HG03520 (cell line): ENCODE data around the gene ITPRIP.
A peak's percentile ranks its signal among the peaks of the same experiment; 100 is the strongest.

ENCODE experiments used
- ATAC-seq: cut with Tn5 transposase; IDR thresholded peaks from one replicate; pipeline ENCODE4 v1.9.1; 2021; ENCODE audit warnings: mild to moderate bottlenecking, moderate library complexity; ENCODE audit not compliant: unreplicated experiment

ITPRIP gene

GRCh38 chr10:104288355-104288754 is 49.9 kb downstream of the ITPRIP start:
- ATAC-seq = no peak

DNA sequence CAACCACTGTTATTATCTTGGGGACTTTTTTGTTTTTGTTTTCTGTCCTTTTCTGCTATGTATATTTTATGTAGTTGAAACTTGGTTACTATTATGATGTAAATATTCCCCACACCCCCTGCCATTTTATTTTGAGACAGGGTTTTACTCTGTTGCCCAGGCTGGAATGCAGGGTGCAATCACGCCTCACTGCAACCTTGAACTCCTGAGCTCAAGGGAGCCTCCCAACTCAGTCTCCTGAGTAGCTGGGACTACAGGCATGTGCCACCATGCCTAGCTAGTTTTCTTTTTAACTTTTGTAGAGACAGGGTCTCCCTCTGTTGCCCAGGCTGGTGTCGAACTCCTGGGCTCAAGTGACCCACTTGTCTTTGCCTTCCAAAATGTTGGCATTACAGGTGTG is 51.3 kb downstream of the ITPRIP start:
- ATAC-seq = no peak

DNA sequence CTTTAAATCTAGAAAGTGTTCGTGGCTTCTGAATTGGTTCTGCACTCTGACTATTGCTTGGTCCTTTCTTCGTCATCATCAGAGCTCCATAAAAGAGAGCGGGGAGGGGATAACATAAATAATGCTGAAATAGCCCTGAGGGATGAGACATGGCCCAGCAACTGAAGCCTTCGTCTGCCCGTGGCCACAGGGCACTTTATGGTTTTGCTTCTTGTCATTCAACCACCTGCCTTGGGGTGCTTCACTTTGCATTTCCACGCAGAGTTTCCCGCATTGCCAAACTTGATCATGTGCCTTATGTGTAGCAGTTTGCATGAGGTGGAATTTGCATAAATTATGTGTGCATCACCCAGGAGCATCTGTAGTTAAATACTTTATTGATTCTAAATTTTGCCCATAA is 53.4 kb downstream of the ITPRIP start:
- no peak for ATAC-seq

- no peak for ATAC-seq
Observed at GRCh38 chr10:104281694-104282093, 56.6 kb downstream of the ITPRIP start.

DNA sequence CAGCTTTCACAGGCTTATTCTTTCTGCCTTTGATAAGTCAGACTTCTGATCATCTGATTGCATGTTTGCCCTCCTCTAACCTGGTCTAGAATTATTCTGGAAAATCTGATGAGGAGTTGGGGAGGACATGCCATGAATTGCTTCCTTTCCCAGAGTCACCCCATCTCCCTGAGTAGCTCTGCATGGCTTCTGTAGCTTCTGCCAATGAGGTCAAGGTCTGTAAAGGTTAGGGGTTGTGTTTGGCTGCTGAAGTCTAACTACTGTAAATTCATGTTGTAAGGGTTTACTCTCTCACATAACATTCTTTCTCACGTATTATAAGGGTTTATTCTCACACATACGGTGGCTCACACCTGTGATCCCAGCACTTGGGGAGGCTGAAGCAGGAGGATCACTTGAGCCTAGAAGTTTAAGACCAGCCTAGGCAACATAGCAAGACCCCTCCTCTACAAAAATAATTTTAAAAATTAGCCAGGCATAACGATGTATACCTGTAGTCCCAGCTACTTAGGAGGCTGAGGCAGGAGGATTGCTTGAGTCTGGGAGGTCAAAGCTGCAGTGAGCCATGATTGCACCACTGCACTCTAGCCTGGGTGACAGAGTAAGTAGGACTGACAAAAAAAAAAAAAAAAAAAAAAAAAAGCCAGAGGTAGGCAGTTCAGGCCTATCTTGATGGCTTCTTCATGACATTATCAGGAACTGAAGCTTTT is 58.6 kb downstream of the ITPRIP start:
- ATAC-seq = no peak

GRCh38 chr10:104277785-104278184 is 60.5 kb downstream of the ITPRIP start:
- no peak for ATAC-seq

GRCh38 chr10:104276192-104276591 is 62.1 kb downstream of the ITPRIP start:
- ATAC-seq = no peak

- no peak for ATAC-seq
Observed at GRCh38 chr10:104274762-104275721, 63.2 kb downstream of the ITPRIP start.

DNA sequence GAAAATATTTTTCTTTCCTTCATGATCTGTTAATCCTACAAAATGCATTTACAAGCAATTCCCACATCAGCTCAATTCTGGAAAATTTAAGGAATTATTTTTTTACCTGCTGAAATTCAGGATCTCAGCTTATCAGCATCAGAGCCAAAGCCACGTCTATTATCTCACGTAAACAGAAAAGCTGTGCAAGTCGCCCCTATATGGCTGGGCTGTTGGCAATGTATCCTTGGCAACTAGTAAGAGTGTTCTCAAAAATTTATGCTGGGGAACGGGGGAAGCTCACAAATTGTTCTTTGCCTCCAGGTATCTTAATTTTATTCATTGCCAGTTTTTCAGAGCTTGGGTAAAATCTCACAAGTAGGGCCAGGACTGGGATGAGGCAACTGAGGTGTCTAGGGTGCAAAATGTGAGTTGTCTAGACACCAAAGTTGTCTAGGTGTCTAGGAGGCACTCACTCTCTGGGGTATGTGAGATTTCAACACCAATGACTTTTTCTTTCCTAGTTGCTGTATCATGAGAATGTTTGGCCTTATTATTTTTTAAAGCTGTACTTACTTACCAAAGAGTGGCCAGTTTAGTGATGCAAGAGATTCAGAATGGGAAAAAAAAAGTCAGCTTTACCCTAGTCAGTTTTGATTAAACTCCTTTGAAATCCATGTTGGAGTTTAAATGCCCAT is 64.2 kb downstream of the ITPRIP start:
- ATAC-seq = no peak

DNA sequence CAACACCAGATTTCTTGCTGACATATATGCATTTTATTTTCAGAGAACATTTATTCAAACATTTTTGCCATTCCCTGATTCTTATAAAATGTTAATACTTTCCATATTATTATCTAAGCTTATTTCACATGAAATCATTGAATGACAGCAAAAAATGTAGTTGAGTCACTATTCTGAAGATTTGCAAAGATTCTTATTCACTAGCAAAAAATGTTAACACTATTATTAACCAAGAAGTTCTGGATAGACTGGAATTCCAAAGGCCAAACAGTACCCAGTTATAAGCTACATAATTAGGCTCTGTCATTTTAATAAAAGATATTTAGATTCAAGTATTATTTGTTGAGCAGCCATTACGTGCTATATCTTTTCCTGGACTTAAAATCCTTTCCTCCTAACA is 65.0 kb downstream of the ITPRIP start:
- ATAC-seq = no peak

- ATAC-seq = peak; percentile 99
Observed at GRCh38 chr10:104268713-104269645, 69.3 kb downstream of the ITPRIP start, which contains the start of gene GSTO2. TSS of gene GSTO2 (plus strand) at chr10:104269184. CDS start at chr10:104274916, 5,732 bp downstream.

GRCh38 chr10:104268405-104268712 is 69.9 kb downstream of the ITPRIP start:
- no peak for ATAC-seq

- ATAC-seq = no peak
Observed at GRCh38 chr10:104267721-104268404, 70.4 kb downstream of the ITPRIP start.

DNA sequence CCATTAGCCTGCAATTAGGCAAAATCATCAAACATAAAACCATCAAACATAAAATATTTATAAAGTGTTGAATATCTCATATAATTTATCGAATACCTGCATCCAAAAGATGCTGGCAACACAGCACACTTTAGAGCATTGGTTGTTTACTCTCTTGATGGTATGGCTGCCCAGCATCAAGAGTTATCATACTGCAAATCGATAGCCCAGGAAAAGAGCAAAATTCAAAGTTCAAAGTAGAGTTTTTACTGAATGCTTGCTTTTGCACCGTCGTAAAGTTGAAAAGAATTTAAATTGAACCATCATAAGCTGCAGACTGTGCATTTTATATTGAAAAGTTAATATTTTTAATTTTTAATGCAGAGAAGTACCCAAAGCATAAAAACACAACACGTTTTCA is 73.5 kb downstream of the ITPRIP start:
- ATAC-seq = no peak

GRCh38 chr10:104262055-104262454 is 76.2 kb downstream of the ITPRIP start:
- ATAC-seq = no peak

GRCh38 chr10:104260775-104261115 is 77.5 kb downstream of the ITPRIP start:
- no peak for ATAC-seq

- no peak for ATAC-seq
Observed at GRCh38 chr10:104259999-104260774, 78.1 kb downstream of the ITPRIP start.
